Pancreas (tissue), 10 donors: Measurements from ENCODE around the gene DNAJA3. TPM values are rescaled to one million over a fixed set of nuclear protein-coding genes. Genes with fewer than 3 reads are reported as not detected.
A peak's percentile ranks its signal among the peaks of the same experiment; 100 is the strongest.

Experiments used
- ATAC-seq, 4 donors: fragments of 200-7000 bp; cut with Tn5 transposase; one replicate each; pipeline versions ENCODE4 v1.8.0 to v1.9.1; 2020; ENCODE audit warnings: mild to moderate bottlenecking in 4 of 4, moderate library complexity in 4 of 4
- DNase-seq, 6 donors: peaks; one replicate each; pipeline ENCODE4 v3.0.0-alpha.2; 2020
- FAIRE-seq: peaks from 2 replicates; lab custom pipeline; 2012; peaks lifted over from hg19 to GRCh38; lab: Jason Lieb, UNC
- H3K27ac ChIP-seq, 4 donors: fragments of 200-600 bp; sonication (generic); 1 replicate in 3 of 4; 2 replicates in 1 of 4; pipeline versions ENCODE4 v1.5.0 to v1.8.0; 2020
- H3K27me3 ChIP-seq, 4 donors: fragments of 200-600 bp; one replicate each; pipeline ENCODE4 v1.8.0; 2021
- H3K36me3 ChIP-seq, 3 donors: fragments of 200-600 bp; sonication (generic) in 1 of 3; one replicate each; pipeline versions ENCODE4 v1.5.0 to v1.8.0; 2020 to 2021
- H3K4me1 ChIP-seq, 3 donors: fragments of 200-600 bp; one replicate each; pipeline ENCODE4 v1.8.0; 2021
- H3K4me3 ChIP-seq, 4 donors: fragments of 200-600 bp; sonication (generic) in 2 of 4; one replicate each; pipeline versions ENCODE4 v1.5.0 to v1.8.0; 2020 to 2021
- H3K9me3 ChIP-seq, 4 donors: fragments of 200-600 bp; one replicate each; pipeline ENCODE4 v1.8.0; 2021
- CTCF ChIP-seq, 4 donors: fragments of 200-600 bp; sonication (generic) in 3 of 4; IDR thresholded peaks; one replicate each; pipeline versions ENCODE4 v1.5.0 to v1.8.0; 2021; ENCODE audit warnings: antibody characterized with exemption in 4 of 4
- WGBS, 2 donors: extraction: QIAGEN DNeasy Blood & Tissue Kit; methylation state at CpG; one replicate each; pipeline ENCODE4 v1.1.7; 2013; 5-methylcytosine and 5-hydroxymethylcytosine counted together
- intact Hi-C, 3 donors: fragments of 100-400 bp; cut with DNase I; formaldehyde crosslinking; loops; one replicate each; pipeline versions ENCODE4 v1.11.1 to v1.14.2; 2022
- polyA plus RNA-seq, 2 donors: library from polyadenylated mRNA; stranded (reverse); fragments of 200-250 nt; gene quantifications; one replicate each; pipeline ENCODE4 v1.2.3, GENCODE V29; 2013
- total RNA-seq, 6 donors: library from RNA; stranded (reverse); fragmentation: NEBNext Ultra II Directional in 4 of 6; extraction: Animal tissue kit (Norgen Biotek cat#: 25700) in 4 of 6; gene quantifications; one replicate each; pipeline versions ENCODE4 v1.2.1 to v1.2.4, GENCODE V29; 2021 to 2023
- donor health status: healthy with polysubstance abuse.
- donor health status: DM: no; HTN: no; CAD: no; lungs with moderate emphysema.
- donor health status: DM: no; HTN: no; CAD: no.
- donor health status: control.
- donor health status: control.
- donor health status: Bipolar disorder and iron deficiency.
- donor health status: DM: yes; HTN: yes; CAD: no.
- donor health status: DM: no; HTN: no; CAD: no.
- donor health status: DM: no; HTN: no; CAD: no.
- donor health status: DM: yes; HTN: yes; CAD: no.

Gene DNAJA3
- total and polyA plus RNA-seq, 8 donors, result 20.3 to 33.7 (median 21.5) TPM

- no peaks in the 10 kb centered on the region for H3K4me1 ChIP-seq
- ATAC-seq, result no peak
- 96% methylated on average over 5 of the region's 5 CpGs for WGBS, 2 donors
- no peak for DNase-seq
- no peaks in the 10 kb centered on the region for H3K27me3 ChIP-seq
- no peak overlapping the region for H3K27ac ChIP-seq
- intact Hi-C loops, result no loop called here
- H3K9me3 ChIP-seq, result no peaks in the 10 kb centered on the region
- TF ChIP-seq CTCF (IDR thresholded peaks at IDR 0.05), result no peak
- FAIRE-seq, result no peak
- peaks cover 4 to 55% (median 26%) of the 10 kb centered on the region in 3 donors for H3K36me3 ChIP-seq
- no peak overlapping the region for H3K4me3 ChIP-seq
These were observed 27.0 kb downstream of the DNAJA3 start for GRCh38 chr16:4452674-4453073.

DNA sequence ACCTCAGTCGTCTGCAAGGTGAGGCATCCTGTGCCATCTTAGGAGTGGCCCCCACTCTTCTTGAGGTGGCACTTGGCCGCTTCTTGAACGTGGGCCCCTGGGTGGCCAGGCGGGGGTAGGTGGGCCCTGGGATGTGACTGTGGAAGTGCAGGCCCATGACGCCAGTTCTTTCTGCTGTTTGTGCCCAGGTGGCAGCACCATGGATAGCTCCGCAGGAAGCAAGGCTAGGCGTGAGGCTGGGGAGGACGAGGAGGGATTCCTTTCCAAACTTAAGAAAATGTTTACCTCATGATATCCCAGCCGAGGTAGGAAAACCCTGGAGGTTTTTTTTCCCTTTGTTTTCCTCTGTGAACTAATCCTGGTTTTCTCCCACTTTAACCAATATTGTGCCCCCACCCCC, 29.0 kb downstream of the DNAJA3 start:
- 84 to 92% methylated on average over 9 of the region's 9 CpGs for WGBS, 2 donors
- H3K4me1 ChIP-seq, result no peaks in the 10 kb centered on the region
- DNase-seq (peak in 1 of 6 donors; percentile 32), FAIRE-seq (no peak), ATAC-seq (no peak)
- no peak for TF ChIP-seq CTCF (IDR thresholded peaks at IDR 0.05)
- H3K27me3 ChIP-seq, result no peaks in the 10 kb centered on the region
- no peak overlapping the region for H3K4me3 ChIP-seq
- no peak overlapping the region for H3K27ac ChIP-seq
- intact Hi-C loops, result no loop called here
- peaks cover 4 to 48% (median 22%) of the 10 kb centered on the region in 3 donors for H3K36me3 ChIP-seq
- H3K9me3 ChIP-seq, result no peaks in the 10 kb centered on the region

GRCh38 chr16:4455081-4455480, 29.4 kb downstream of the DNAJA3 start:
- FAIRE-seq (no peak), ATAC-seq (no peak), DNase-seq (peak in 1 of 6 donors; percentile 55)
- Histone ChIP-seq H3K4me1 (no peaks in the 10 kb centered on the region), H3K9me3 (no peaks in the 10 kb centered on the region), H3K27me3 (no peaks in the 10 kb centered on the region), H3K4me3 (no peak overlapping the region), H3K27ac (no peak overlapping the region), H3K36me3 (peaks cover 4 to 44% (median 19%) of the 10 kb centered on the region in 3 donors)
- TF ChIP-seq CTCF (IDR thresholded peaks at IDR 0.05), result no peak
- intact Hi-C loops, result no loop called here
- WGBS, 2 donors, result 92 to 93% methylated on average over 14 of the region's 14 CpGs

DNA sequence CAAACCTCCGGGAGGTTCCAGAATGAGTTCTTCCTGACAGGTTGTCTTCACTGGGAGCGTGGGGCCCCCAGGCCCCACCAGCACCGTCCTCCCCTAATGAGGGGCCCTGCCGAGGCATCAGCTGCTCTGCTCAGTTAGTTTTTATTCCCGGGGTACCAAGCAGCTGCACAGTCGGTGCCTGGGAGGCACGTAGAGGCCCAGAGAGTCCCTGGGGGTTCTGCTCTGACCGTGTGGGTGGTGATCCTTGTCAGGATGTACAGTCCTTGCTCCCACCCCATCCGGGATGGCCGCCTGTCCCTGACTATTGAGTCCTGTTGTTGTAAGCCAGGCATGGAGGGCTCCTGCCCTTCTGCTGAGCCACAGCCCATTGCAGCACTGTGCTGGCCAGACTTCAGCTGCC, 30.3 kb downstream of the DNAJA3 start:
- ATAC-seq (no peak), FAIRE-seq (no peak), DNase-seq (peak in 1 of 6 donors; percentile 34)
- no peak overlapping the region for H3K4me3 ChIP-seq
- H3K27ac ChIP-seq, result no peak overlapping the region
- TF ChIP-seq CTCF (IDR thresholded peaks at IDR 0.05), result no peak
- H3K9me3 ChIP-seq, result no peaks in the 10 kb centered on the region
- intact Hi-C loops, result no loop called here
- H3K27me3 ChIP-seq, result no peaks in the 10 kb centered on the region
- WGBS, 2 donors, result 76 to 78% methylated on average over 10 of the region's 10 CpGs
- peaks cover 4 to 35% (median 11%) of the 10 kb centered on the region in 3 donors for H3K36me3 ChIP-seq
- no peaks in the 10 kb centered on the region for H3K4me1 ChIP-seq

DNA sequence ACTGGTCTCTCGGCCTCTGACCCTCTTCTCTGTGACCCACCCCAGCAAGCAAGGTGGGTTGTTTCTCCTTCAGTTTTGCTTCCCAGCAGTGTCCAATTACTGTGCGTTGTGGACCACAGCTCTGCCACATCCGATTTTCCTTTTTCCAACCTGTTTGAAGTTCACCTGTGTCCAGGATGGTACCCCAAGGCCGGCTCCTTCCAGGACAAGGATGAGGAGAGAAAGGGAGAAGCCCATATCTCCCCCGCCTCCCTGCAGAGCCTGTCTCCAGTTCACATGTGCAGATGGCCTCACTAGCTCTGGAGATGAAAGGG, 35.2 kb downstream of the DNAJA3 start:
- no peak overlapping the region for H3K4me3 ChIP-seq
- H3K27me3 ChIP-seq, result no peaks in the 10 kb centered on the region
- no peak overlapping the region for H3K27ac ChIP-seq
- WGBS, 2 donors, result 84 to 91% methylated on average over 5 of the region's 5 CpGs
- TF ChIP-seq CTCF (IDR thresholded peaks at IDR 0.05), result no peak
- intact Hi-C loops, result no loop called here
- peaks cover 1 to 18% (median 3%) of the 10 kb centered on the region in 3 donors for H3K36me3 ChIP-seq
- no peaks in the 10 kb centered on the region for H3K9me3 ChIP-seq
- H3K4me1 ChIP-seq, result no peaks in the 10 kb centered on the region
- no peak for DNase-seq
- ATAC-seq, result peak in 1 of 4 donors; percentile 13
- FAIRE-seq, result no peak
